AG04450 (cell line): ENCODE results near the gene RNF181. TPM values are rescaled to one million over a fixed set of nuclear protein-coding genes. Genes with fewer than 3 reads are reported as not detected.
"Not testable (repeated sequence)": the region's sequence is repeated elsewhere in the genome, so short reads cannot be mapped to it uniquely, and the experiment has no call there.

Experiments used
- CTCF ChIA-PET: fragments of 300-600, 350-600 bp; formaldehyde crosslinking; extraction: SDS; loops from one replicate; lab custom pipeline; 2022; ENCODE audit warnings: antibody characterized with exemption, inconsistent platforms; lab: Charles Lee
- POLR2A ChIA-PET: fragments of 350-600 bp; formaldehyde crosslinking; extraction: SDS; loops from one replicate; lab custom pipeline; 2021; ENCODE audit warnings: antibody characterized with exemption, inconsistent platforms; lab: Yijun Ruan, JAX
- DNase-seq: peaks from one replicate; pipeline ENCODE4 v3.0.0-alpha.2; 2011; ENCODE audit warnings: low read depth, low spot score
- H3K27ac ChIP-seq: one replicate; pipeline ENCODE4 v1.5.1; 2012; ENCODE audit warnings: low read depth, low read length, control low read depth
- H3K27me3 ChIP-seq: one replicate; pipeline ENCODE4 v1.6.0; 2012; ENCODE audit warnings: low read length; ENCODE audit not compliant: control insufficient read depth, insufficient read depth
- H3K4me3 ChIP-seq: 2 replicates; pipeline ENCODE4 v1.5.1; 2011; ENCODE audit warnings: mild to moderate bottlenecking, low read depth, low read length, control low read depth
- H3K9me3 ChIP-seq: 2 replicates; pipeline ENCODE4 v1.5.1; 2012; ENCODE audit warnings: low read length; ENCODE audit not compliant: control insufficient read depth, insufficient read depth
- CTCF ChIP-seq: IDR thresholded peaks from 2 replicates; pipeline ENCODE4 v1.5.1; 2011; ENCODE audit warnings: low read depth, low read length, control low read depth, inconsistent platforms
- polyA plus RNA-seq: library from polyadenylated mRNA; depleted of rRNA; stranded (reverse); fragments of >200 nt; gene quantifications from 2 replicates; pipeline ENCODE4 v1.2.3, GENCODE V29; 2011

Gene RNF181
- polyA plus RNA-seq, 1 experiment = 260 TPM

DNA sequence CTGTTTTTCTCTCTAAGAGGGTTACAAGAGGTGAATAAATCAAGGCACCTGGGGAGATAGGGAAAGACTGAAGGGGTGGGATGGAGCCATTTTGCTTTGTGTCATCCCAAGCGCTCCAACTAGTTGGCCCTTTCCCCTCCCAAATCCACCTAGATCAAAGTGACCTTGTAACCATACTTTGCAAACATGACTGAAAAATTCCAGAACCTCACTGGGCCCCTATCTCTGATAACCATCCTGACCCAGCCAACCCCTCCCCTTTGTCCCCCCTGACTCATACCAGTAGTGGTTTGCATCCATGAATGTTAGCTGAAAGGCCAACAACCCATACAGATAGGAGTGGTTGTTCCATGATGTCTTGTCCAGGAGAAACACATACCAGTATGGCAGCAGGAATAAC is 37.4 kb upstream of the RNF181 start:
- ChIA-PET POLR2A (interaction anchor here (1.6 kb wide), 1 partner anchor 20 kb away, joined by 4 read pairs; the partner anchor contains the start of gene MAT2A), CTCF (no interaction called here)
- Histone ChIP-seq H3K27me3 (no peaks in the 10 kb centered on the region), H3K9me3 (no peaks in the 10 kb centered on the region; the same call in 1 of the 2 replicates), H3K4me3 (no peak overlapping the region), H3K27ac (no peak overlapping the region)
- no peak for TF ChIP-seq CTCF
- no peak for DNase-seq

DNA sequence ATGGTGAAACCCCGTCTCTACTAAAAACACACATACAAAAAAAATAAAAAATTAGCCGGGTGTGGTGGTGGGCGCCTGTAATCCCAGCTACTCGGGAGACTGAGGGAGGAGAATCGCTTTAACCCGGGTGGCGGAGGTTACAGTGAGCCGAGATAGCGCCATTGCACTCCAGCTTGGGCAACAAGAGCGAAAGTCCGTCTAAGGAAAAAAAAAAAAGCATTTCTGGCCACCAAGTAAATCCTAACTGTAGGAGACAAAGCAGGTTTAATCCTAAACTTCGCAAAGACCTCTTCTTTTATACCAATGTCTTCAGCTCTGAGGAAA is 35.2 kb upstream of the RNF181 start:
- H3K27ac ChIP-seq, DNase-seq, H3K27me3 ChIP-seq, H3K9me3 ChIP-seq: not testable (repeated sequence)
- ChIA-PET POLR2A (interaction anchor here (2.2 to 2.3 kb wide), 2 partner anchors 10 to 21 kb away, joined by 8 to 9 read pairs; partner anchors contain the start of gene MAT2A), CTCF (interaction anchor here (0.7 to 2.0 kb wide), 6 partner anchors 8 to 146 kb away, joined by 3 to 14 read pairs (median 6); partner anchors contain the start of gene C2orf68)
- peak overlapping the region; percentile 92 for H3K4me3 ChIP-seq

DNA sequence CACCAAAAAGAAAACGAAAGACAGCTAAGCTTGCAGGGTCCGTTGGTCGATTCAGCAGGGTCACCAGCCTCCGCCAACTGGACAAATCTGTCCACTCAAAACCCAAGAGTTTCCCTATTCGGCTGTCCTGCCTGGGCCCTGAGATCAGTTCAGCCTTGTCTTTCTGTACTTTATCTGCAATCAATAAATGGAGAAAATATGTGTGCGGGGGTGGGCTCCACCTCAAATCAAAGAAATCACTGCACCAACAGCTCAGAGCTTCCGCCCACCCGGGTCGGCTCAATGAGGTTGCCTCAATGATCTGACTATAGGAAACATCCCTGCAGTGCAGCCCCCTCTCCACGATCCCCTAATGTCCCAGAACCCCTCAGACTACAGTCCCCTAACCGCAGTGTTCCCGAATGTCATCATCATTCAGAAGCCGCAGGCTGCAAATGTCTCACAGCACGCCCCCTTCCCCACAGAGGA is 34.7 kb upstream of the RNF181 start:
- POLR2A ChIA-PET = interaction anchor here (1.0 to 2.3 kb wide), 3 partner anchors 9 to 22 kb away, joined by 6 to 9 read pairs (median 8); partner anchors contain the start of gene MAT2A
- no peak for DNase-seq
- H3K27ac ChIP-seq = peak overlapping the region; percentile 31
- peak overlapping the region; percentile 92 for H3K4me3 ChIP-seq
- CTCF ChIA-PET = interaction anchor here (0.6 to 1.8 kb wide), 4 partner anchors 9 to 600 kb away, joined by 3 to 14 read pairs (median 8); no protein-coding TSS in a partner anchor
- TF ChIP-seq CTCF = no peak
- no peaks in the 10 kb centered on the region for H3K27me3 ChIP-seq
- no peaks in the 10 kb centered on the region; the same call in 1 of the 2 replicates for H3K9me3 ChIP-seq

DNA sequence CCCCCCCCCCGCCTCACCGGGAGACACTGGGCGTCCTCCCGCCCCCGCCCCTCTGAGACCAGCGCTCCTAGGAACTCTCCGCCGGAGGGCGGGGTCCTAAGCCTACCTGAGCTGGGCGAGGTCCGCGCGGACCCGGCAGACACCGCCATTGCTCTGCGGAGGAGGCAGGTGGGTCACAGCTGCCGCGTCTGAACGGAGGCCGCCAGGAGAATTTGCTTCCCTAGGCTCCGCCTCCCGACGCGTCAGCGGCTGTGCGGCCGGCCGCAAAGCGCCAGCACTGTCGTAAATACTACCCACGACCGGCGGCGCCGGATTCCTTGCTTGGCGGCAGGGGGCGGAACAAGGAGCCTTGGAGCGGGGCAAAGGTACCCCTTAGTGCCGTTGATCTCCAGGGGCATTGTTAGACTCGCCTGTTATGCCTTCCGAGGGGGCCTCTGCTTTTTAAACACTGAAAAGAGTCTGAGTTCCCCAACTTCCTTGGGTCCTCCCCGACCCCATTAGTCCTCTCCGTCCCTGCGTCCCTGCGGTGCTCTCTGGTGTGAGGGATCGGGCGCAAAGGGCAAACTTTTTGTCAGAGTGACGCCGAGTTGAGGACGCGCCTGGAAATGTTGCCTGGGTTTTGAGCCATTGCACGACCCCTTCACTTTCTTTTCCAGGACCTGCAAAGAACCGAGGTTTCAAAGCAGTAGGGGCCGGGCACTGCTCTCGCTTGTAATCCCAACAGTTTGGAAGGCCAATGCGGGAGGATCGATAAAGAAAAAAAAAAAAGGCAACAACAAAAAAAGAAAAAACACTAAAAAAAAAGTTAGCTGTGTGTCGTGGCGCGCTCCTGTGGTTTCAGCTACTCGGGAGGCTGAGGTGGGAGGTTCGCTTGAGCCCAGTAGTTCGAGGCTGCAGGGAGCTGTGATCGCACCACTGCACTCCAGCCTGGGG is 34.0 kb upstream of the RNF181 start, which contains the start of gene GGCX:
Gene GGCX (minus strand): TSS at position 214 of the 933 bp plus-strand sequence. CDS start 65 bp downstream, at position 149.
- peak within 1 kb of the TSS; percentile 92 for H3K4me3 ChIP-seq
- POLR2A ChIA-PET = interaction anchor here (0.5 to 2.3 kb wide), 7 partner anchors 9 to 419 kb away, joined by 3 to 9 read pairs (median 6); partner anchors contain the start of genes MAT2A and USP39
- CTCF ChIA-PET = interaction anchor here (0.6 to 1.8 kb wide), 5 partner anchors 9 to 601 kb away, joined by 3 to 14 read pairs (median 6); no protein-coding TSS in a partner anchor
- H3K27ac ChIP-seq = peak within 1 kb of the TSS; percentile 73
- DNase-seq = peak; percentile 83
- no peaks in the 10 kb centered on the region for H3K27me3 ChIP-seq
- H3K9me3 ChIP-seq = no peaks in the 10 kb centered on the region; the same call in 1 of the 2 replicates
- TF ChIP-seq CTCF = no peak

- no peak overlapping the region for H3K4me3 ChIP-seq
- H3K27ac ChIP-seq = no peak overlapping the region
- peaks cover under 1% of the 10 kb centered on the region for H3K27me3 ChIP-seq
- TF ChIP-seq CTCF = no peak
- ChIA-PET POLR2A (interaction anchor here (0.6 kb wide), 1 partner anchor 24 kb away, joined by 3 read pairs; no protein-coding TSS in a partner anchor), CTCF (interaction anchor here (0.6 kb wide), 1 partner anchor 12 kb away, joined by 4 read pairs; no protein-coding TSS in a partner anchor)
- no peaks in the 10 kb centered on the region; the same call in 1 of the 2 replicates for H3K9me3 ChIP-seq
- no peak for DNase-seq
Observed at GRCh38 chr2:85564144-85564563, 31.4 kb upstream of the RNF181 start.
